ENCODE data around the gene CYP2J2.

Gene CYP2J2

DNA sequence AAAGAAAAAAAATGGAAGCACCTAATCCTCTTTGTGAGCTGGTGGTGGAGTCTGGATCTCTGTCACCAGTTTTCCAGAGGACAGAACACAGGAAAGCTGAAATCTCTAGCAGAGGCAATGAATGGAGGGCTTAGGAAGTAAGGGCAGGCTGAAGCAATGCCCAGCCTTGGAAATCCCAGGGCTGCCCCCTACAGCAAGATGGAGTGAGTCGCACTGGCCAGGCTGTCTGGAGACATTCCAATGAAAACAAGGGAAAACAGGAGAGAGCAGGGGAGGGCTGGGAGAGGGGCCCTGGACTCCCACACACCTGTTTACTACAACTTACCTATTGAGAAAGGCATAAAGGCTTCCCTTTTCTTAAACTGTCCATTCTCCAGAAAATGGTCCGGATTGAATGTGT is 25.9 kb downstream of the CYP2J2 start:
- TF ChIP-seq, protein P1, sequence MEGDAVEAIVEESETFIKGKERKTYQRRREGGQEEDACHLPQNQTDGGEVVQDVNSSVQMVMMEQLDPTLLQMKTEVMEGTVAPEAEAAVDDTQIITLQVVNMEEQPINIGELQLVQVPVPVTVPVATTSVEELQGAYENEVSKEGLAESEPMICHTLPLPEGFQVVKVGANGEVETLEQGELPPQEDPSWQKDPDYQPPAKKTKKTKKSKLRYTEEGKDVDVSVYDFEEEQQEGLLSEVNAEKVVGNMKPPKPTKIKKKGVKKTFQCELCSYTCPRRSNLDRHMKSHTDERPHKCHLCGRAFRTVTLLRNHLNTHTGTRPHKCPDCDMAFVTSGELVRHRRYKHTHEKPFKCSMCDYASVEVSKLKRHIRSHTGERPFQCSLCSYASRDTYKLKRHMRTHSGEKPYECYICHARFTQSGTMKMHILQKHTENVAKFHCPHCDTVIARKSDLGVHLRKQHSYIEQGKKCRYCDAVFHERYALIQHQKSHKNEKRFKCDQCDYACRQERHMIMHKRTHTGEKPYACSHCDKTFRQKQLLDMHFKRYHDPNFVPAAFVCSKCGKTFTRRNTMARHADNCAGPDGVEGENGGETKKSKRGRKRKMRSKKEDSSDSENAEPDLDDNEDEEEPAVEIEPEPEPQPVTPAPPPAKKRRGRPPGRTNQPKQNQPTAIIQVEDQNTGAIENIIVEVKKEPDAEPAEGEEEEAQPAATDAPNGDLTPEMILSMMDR (IDR thresholded peaks at IDR 0.05) = no peak
- no peak overlapping the region for H2AFZ ChIP-seq
- H3K27me3 ChIP-seq (ENCODE audit: control insufficient read depth, insufficient read depth, low read length) = no peaks in the 10 kb centered on the region
- H3K79me2 ChIP-seq = no peaks in the 10 kb centered on the region
- H3K9ac ChIP-seq = no peak overlapping the region
- no peak overlapping the region for H3K4me2 ChIP-seq (ENCODE audit: low read length)
- no peaks in the 10 kb centered on the region for H3K9me3 ChIP-seq (ENCODE audit: control insufficient read depth, low read length)
- no peak overlapping the region for H3K4me3 ChIP-seq (ENCODE audit: low read depth, low read length)
- H3K4me1 ChIP-seq = no peaks in the 10 kb centered on the region
- no peak overlapping the region for H3K27ac ChIP-seq
- no peaks in the 10 kb centered on the region for H3K36me3 ChIP-seq (ENCODE audit: control insufficient read depth, insufficient read depth, low read length)

DNA sequence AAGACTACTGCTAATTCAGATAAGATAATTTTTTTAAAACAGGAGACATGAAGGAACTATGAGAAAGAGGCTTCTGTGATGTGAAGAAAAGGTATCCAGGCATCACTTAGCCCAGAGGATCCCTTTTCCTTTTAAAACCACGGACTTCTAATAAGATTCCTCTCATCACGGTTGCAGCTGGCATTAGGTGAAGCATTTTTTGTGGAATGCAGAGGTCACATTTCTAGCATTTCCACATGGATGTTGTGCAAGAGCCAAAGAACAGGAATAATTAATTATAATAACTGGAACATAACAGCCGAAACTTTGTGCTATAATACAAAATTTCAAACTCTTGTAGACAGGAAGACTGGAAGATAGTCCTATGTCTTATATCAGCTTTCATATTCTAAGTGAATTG is 27.6 kb downstream of the CYP2J2 start:
- no peaks in the 10 kb centered on the region for H3K27me3 ChIP-seq (ENCODE audit: control insufficient read depth, insufficient read depth, low read length)
- no peaks in the 10 kb centered on the region for H3K36me3 ChIP-seq (ENCODE audit: control insufficient read depth, insufficient read depth, low read length)
- H3K27ac ChIP-seq = no peak overlapping the region
- no peak overlapping the region for H2AFZ ChIP-seq
- no peak overlapping the region for H3K9ac ChIP-seq
- H3K4me3 ChIP-seq (ENCODE audit: low read depth, low read length) = no peak overlapping the region
- H3K4me2 ChIP-seq (ENCODE audit: low read length) = no peak overlapping the region
- H3K79me2 ChIP-seq = no peaks in the 10 kb centered on the region
- H3K4me1 ChIP-seq = no peaks in the 10 kb centered on the region
- no peaks in the 10 kb centered on the region for H3K9me3 ChIP-seq (ENCODE audit: control insufficient read depth, low read length)
- TF ChIP-seq, protein P1 (IDR thresholded peaks at IDR 0.05) = no peak

DNA sequence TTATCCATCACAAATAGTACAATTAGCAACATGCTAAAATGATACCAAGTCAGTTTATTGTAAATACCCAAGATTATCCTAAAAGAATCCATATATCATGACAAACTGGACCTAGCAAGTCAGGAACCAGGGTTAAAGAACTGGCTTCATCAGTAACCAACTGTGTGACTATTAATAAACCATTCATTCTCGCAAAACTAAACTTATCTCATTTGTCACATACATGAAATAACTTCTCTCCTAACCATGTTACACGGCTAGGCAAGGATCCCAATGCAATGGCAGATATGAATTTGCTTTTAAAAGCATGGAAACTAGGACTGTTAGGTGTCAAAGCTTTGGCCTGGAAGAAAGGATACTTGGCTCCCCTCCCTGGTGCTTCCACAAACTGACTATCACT is 29.4 kb downstream of the CYP2J2 start:
- Histone ChIP-seq H3K27me3 (ENCODE audit: control insufficient read depth, insufficient read depth, low read length) (no peaks in the 10 kb centered on the region), H3K9ac (no peak overlapping the region), H3K4me3 (ENCODE audit: low read depth, low read length) (no peak overlapping the region), H2AFZ (no peak overlapping the region), H3K4me1 (no peaks in the 10 kb centered on the region), H3K27ac (no peak overlapping the region), H3K36me3 (ENCODE audit: control insufficient read depth, insufficient read depth, low read length) (no peaks in the 10 kb centered on the region), H3K9me3 (ENCODE audit: control insufficient read depth, low read length) (no peaks in the 10 kb centered on the region), H3K4me2 (ENCODE audit: low read length) (no peak overlapping the region), H3K79me2 (no peaks in the 10 kb centered on the region)
- TF ChIP-seq, protein P1 (IDR thresholded peaks at IDR 0.05) = no peak

DNA sequence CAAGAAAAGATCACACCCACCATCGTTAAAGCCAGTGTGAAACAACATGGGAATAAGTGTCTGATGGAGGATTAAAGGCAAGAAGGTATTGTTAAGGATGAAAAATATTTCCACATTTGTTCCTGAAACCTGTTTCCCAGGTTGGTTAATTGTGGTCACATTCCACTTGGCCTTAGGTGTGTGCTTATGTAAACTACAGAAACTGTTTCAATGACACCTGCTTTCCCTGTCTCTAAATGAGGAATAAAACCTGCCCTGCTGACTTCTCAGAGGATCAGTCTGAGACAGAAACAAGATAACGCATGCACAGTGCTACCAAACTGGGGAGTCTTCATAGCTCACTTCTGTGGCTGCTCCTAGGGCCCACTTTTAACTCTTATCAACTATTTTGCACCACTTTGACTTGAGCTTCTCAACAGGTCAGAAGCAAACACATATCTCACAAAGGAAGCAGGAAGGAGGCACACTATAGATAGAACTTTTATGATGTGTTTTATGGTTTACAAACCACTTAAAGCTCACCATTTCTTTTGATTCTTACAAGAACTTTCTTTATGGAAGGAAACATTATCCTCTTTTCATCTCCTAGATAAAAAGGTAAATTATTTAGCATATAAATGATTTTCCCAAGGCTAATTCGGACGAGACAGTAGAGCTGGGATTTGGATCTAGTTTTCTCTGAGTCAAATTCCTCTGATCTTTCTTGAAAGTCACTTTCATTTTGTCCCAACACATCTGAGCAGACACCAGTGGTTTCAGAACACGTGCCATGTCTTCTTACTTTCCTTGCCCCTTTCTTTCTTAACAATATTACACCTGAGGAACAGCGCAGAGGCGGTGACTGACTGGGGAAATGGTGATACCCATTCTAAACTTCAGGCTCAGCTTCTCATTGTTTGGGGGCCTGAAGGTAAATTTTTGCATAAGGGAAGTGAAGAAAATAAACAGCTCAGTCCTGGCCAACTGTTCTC is 33.4 kb downstream of the CYP2J2 start:
- Histone ChIP-seq H3K36me3 (ENCODE audit: control insufficient read depth, insufficient read depth, low read length) (no peaks in the 10 kb centered on the region), H3K27me3 (ENCODE audit: control insufficient read depth, insufficient read depth, low read length) (no peaks in the 10 kb centered on the region), H3K79me2 (no peaks in the 10 kb centered on the region), H3K27ac (no peak overlapping the region), H3K4me2 (ENCODE audit: low read length) (no peak overlapping the region), H2AFZ (no peak overlapping the region), H3K9ac (no peak overlapping the region), H3K4me1 (no peaks in the 10 kb centered on the region), H3K9me3 (ENCODE audit: control insufficient read depth, low read length) (no peaks in the 10 kb centered on the region), H3K4me3 (ENCODE audit: low read depth, low read length) (no peak overlapping the region)
- TF ChIP-seq, protein P1 (IDR thresholded peaks at IDR 0.05) = no peak
